ENCODE results near the gene BPGM. TPM values are rescaled to one million over a fixed set of nuclear protein-coding genes. Genes with fewer than 3 reads are reported as not detected.

The BPGM gene
- total and polyA plus RNA-seq, 5 donors from 2014 or later = 14.8 to 30.2 (median 27.0) TPM

DNA sequence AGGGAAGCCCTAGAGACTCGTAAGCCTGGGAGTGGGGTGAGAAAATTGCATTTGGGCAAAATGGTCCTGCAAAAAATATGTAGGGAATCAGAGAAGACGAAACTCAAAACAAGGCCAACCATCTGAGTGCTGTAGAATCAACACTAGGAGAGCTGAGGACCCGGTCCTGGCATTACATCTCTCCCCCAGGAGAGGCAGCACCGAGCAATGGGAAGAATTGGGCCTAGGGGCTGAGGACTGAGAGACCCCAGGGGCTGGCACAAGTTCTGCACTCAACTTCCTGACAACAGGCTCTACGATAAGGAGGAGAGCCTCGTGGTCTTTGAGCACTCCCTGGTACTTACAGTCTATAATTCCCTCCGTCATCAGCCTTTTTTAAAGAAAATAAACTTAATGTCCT, 47.6 kb downstream of the BPGM start:
- no peaks in the 10 kb centered on the region for H3K4me1 ChIP-seq (ENCODE audit: control insufficient read depth, insufficient read depth, low read length, poor library complexity, severe bottlenecking)
- H3K27me3 ChIP-seq (ENCODE audit: control insufficient read depth, insufficient read depth, low read length) = no peaks in the 10 kb centered on the region
- H3K27ac ChIP-seq (ENCODE audit: insufficient read depth, low read length, poor library complexity, severe bottlenecking) = no peak overlapping the region
- peaks cover 6% of the 10 kb centered on the region for H3K27me3 Mint-ChIP-seq
- no peaks in the 10 kb centered on the region for H3K36me3 ChIP-seq (ENCODE audit: control insufficient read depth, insufficient read depth, low read length)
- no peak overlapping the region for H3K4me3 ChIP-seq (ENCODE audit: low read depth, low read length)
- H3K36me3 Mint-ChIP-seq = no peaks in the 10 kb centered on the region
- H3K4me3 Mint-ChIP-seq = no peak overlapping the region
- no peak for ATAC-seq (ENCODE audit: low read depth in 2 of 2)
- H3K9me3 Mint-ChIP-seq = no peaks in the 10 kb centered on the region
- H3K9me3 ChIP-seq (ENCODE audit: control insufficient read depth in 2 of 2, low read length in 2 of 2) = no peaks in the 10 kb centered on the region
- no peak overlapping the region for H3K27ac Mint-ChIP-seq
- DNase-seq = no peak
- no peaks in the 10 kb centered on the region for H3K4me1 Mint-ChIP-seq

GRCh38 chr7:134694767-134695166, 48.1 kb downstream of the BPGM start:
- DNase-seq (no peak), ATAC-seq (ENCODE audit: low read depth in 2 of 2) (no peak)
- Histone ChIP-seq H3K36me3 (ENCODE audit: control insufficient read depth, insufficient read depth, low read length) (no peaks in the 10 kb centered on the region), H3K4me1 (ENCODE audit: control insufficient read depth, insufficient read depth, low read length, poor library complexity, severe bottlenecking) (no peaks in the 10 kb centered on the region), H3K27me3 (ENCODE audit: control insufficient read depth, insufficient read depth, low read length) (no peaks in the 10 kb centered on the region), H3K4me3 (ENCODE audit: low read depth, low read length) (no peak overlapping the region), H3K9me3 (ENCODE audit: control insufficient read depth in 2 of 2, low read length in 2 of 2) (no peaks in the 10 kb centered on the region), H3K27ac (ENCODE audit: insufficient read depth, low read length, poor library complexity, severe bottlenecking) (no peak overlapping the region)
- H3K27me3 Mint-ChIP-seq = peaks cover 6% of the 10 kb centered on the region
- no peaks in the 10 kb centered on the region for H3K9me3 Mint-ChIP-seq
- no peak overlapping the region for H3K27ac Mint-ChIP-seq
- H3K36me3 Mint-ChIP-seq = no peaks in the 10 kb centered on the region
- H3K4me1 Mint-ChIP-seq = no peaks in the 10 kb centered on the region
- no peak overlapping the region for H3K4me3 Mint-ChIP-seq

GRCh38 chr7:134695321-134695860, 48.7 kb downstream of the BPGM start:
- no peaks in the 10 kb centered on the region for H3K9me3 Mint-ChIP-seq
- ATAC-seq (ENCODE audit: low read depth in 2 of 2) = no peak

GRCh38 chr7:134696261-134696660, 49.6 kb downstream of the BPGM start:
- Histone ChIP-seq H3K9me3 (ENCODE audit: control insufficient read depth in 2 of 2, low read length in 2 of 2) (no peaks in the 10 kb centered on the region), H3K27me3 (ENCODE audit: control insufficient read depth, insufficient read depth, low read length) (no peaks in the 10 kb centered on the region), H3K27ac (ENCODE audit: insufficient read depth, low read length, poor library complexity, severe bottlenecking) (no peak overlapping the region), H3K4me1 (ENCODE audit: control insufficient read depth, insufficient read depth, low read length, poor library complexity, severe bottlenecking) (no peaks in the 10 kb centered on the region), H3K36me3 (ENCODE audit: control insufficient read depth, insufficient read depth, low read length) (no peaks in the 10 kb centered on the region), H3K4me3 (ENCODE audit: low read depth, low read length) (no peak overlapping the region)
- H3K4me3 Mint-ChIP-seq = no peak overlapping the region
- no peaks in the 10 kb centered on the region for H3K36me3 Mint-ChIP-seq
- no peak for ATAC-seq (ENCODE audit: low read depth in 2 of 2)
- no peaks in the 10 kb centered on the region for H3K4me1 Mint-ChIP-seq
- peaks cover 6% of the 10 kb centered on the region for H3K27me3 Mint-ChIP-seq
- H3K27ac Mint-ChIP-seq = no peak overlapping the region
- no peak for DNase-seq
- no peaks in the 10 kb centered on the region for H3K9me3 Mint-ChIP-seq

More at GRCh38 chr7:134695321-134695860, 48.7 kb downstream of the BPGM start:
- no peaks in the 10 kb centered on the region for H3K27me3 ChIP-seq (ENCODE audit: control insufficient read depth, insufficient read depth, low read length)
- Mint-ChIP-seq H3K27me3 (peaks cover 6% of the 10 kb centered on the region), H3K4me1 (no peaks in the 10 kb centered on the region), H3K4me3 (no peak overlapping the region), H3K36me3 (no peaks in the 10 kb centered on the region), H3K27ac (no peak overlapping the region)
- no peaks in the 10 kb centered on the region for H3K4me1 ChIP-seq (ENCODE audit: control insufficient read depth, insufficient read depth, low read length, poor library complexity, severe bottlenecking)
- no peak overlapping the region for H3K27ac ChIP-seq (ENCODE audit: insufficient read depth, low read length, poor library complexity, severe bottlenecking)
- H3K36me3 ChIP-seq (ENCODE audit: control insufficient read depth, insufficient read depth, low read length) = no peaks in the 10 kb centered on the region
- H3K9me3 ChIP-seq (ENCODE audit: control insufficient read depth in 2 of 2, low read length in 2 of 2) = no peaks in the 10 kb centered on the region
- no peak for DNase-seq
- no peak overlapping the region for H3K4me3 ChIP-seq (ENCODE audit: low read depth, low read length)

- no peak for ATAC-seq (ENCODE audit: low read depth in 2 of 2)
- Histone ChIP-seq H3K4me1 (ENCODE audit: control insufficient read depth, insufficient read depth, low read length, poor library complexity, severe bottlenecking) (no peaks in the 10 kb centered on the region), H3K4me3 (ENCODE audit: low read depth, low read length) (no peak overlapping the region), H3K9me3 (ENCODE audit: control insufficient read depth in 2 of 2, low read length in 2 of 2) (no peaks in the 10 kb centered on the region), H3K36me3 (ENCODE audit: control insufficient read depth, insufficient read depth, low read length) (no peaks in the 10 kb centered on the region), H3K27ac (ENCODE audit: insufficient read depth, low read length, poor library complexity, severe bottlenecking) (no peak overlapping the region), H3K27me3 (ENCODE audit: control insufficient read depth, insufficient read depth, low read length) (no peaks in the 10 kb centered on the region)
- no peak for DNase-seq
- H3K36me3 Mint-ChIP-seq = no peaks in the 10 kb centered on the region
- no peak overlapping the region for H3K27ac Mint-ChIP-seq
- H3K27me3 Mint-ChIP-seq = no peaks in the 10 kb centered on the region
- H3K4me3 Mint-ChIP-seq = no peak overlapping the region
- H3K4me1 Mint-ChIP-seq = no peaks in the 10 kb centered on the region
- no peaks in the 10 kb centered on the region for H3K9me3 Mint-ChIP-seq
Measured at GRCh38 chr7:134697205-134697886, 50.7 kb downstream of the BPGM start.

DNA sequence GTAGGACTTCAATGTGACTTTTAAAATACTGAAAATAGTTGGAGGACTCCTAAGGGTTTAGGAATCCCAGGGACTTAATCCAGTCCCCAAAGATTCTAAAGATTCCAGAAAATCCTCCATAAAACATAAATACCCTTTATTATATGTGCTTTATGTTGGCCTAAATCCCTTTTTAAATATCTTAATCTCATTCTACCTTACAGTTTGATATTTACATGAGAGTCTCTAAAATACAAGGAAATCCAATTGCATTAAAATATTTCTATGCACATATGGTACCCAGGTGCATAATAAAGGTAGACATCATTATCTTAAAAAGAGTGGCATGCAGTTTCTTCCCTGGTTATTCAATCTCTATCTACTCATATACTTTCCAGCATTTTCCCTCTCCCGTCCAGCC, 51.8 kb downstream of the BPGM start:
- H3K27me3 Mint-ChIP-seq = no peaks in the 10 kb centered on the region
- no peaks in the 10 kb centered on the region for H3K4me1 Mint-ChIP-seq
- no peaks in the 10 kb centered on the region for H3K36me3 ChIP-seq (ENCODE audit: control insufficient read depth, insufficient read depth, low read length)
- H3K9me3 Mint-ChIP-seq = no peaks in the 10 kb centered on the region
- H3K4me3 Mint-ChIP-seq = no peak overlapping the region
- no peaks in the 10 kb centered on the region for H3K9me3 ChIP-seq (ENCODE audit: control insufficient read depth in 2 of 2, low read length in 2 of 2)
- no peaks in the 10 kb centered on the region for H3K36me3 Mint-ChIP-seq
- no peak overlapping the region for H3K27ac Mint-ChIP-seq
- H3K27me3 ChIP-seq (ENCODE audit: control insufficient read depth, insufficient read depth, low read length) = no peaks in the 10 kb centered on the region
- ATAC-seq (ENCODE audit: low read depth in 2 of 2) (no peak), DNase-seq (no peak)
- H3K27ac ChIP-seq (ENCODE audit: insufficient read depth, low read length, poor library complexity, severe bottlenecking) = no peak overlapping the region
- no peaks in the 10 kb centered on the region for H3K4me1 ChIP-seq (ENCODE audit: control insufficient read depth, insufficient read depth, low read length, poor library complexity, severe bottlenecking)
- H3K4me3 ChIP-seq (ENCODE audit: low read depth, low read length) = no peak overlapping the region

DNA sequence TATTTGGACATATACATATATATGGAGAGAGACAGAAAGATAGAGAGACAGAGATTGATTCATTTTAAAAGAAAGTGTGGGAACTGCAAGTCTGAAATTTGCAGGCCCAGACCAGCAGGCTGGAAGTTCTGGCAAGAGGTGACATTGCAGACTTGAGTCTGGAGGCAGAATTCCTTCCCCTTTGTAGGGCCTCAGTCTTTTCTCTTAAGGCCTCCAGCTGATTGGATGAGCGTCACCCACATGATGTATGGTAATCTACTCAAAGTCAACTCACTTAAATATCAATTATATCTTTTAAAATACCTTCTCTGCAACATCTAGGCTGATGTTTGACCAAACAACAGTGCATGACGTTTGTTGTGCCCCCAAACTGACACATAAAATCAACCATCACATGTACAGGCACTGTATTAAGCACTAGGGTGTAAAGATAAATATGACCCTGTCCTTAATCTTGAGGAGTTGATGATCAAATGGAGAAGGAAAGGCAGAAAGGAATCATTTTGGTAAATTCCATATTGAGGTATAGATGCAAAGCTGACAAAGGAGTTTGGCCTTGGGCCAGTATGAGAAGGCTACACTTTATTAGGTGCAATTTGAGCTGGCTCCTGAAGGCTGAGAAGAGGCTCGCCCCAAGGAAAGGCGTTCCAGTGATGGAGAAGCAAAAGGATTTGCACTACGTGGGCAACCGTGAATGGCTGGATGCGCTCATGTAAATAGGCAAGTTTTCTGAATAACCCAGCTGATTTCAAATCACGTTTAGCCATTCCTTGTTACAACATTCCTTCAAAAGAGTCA, 52.6 kb downstream of the BPGM start:
- H3K4me3 ChIP-seq (ENCODE audit: low read depth, low read length) = no peak overlapping the region
- Mint-ChIP-seq H3K36me3 (no peaks in the 10 kb centered on the region), H3K27ac (no peak overlapping the region), H3K9me3 (no peaks in the 10 kb centered on the region), H3K4me3 (no peak overlapping the region), H3K4me1 (no peaks in the 10 kb centered on the region), H3K27me3 (peaks cover 5% of the 10 kb centered on the region)
- no peak overlapping the region for H3K27ac ChIP-seq (ENCODE audit: insufficient read depth, low read length, poor library complexity, severe bottlenecking)
- H3K27me3 ChIP-seq (ENCODE audit: control insufficient read depth, insufficient read depth, low read length) = no peaks in the 10 kb centered on the region
- H3K9me3 ChIP-seq (ENCODE audit: control insufficient read depth in 2 of 2, low read length in 2 of 2) = no peaks in the 10 kb centered on the region
- no peaks in the 10 kb centered on the region for H3K36me3 ChIP-seq (ENCODE audit: control insufficient read depth, insufficient read depth, low read length)
- DNase-seq (no peak), ATAC-seq (ENCODE audit: low read depth in 2 of 2) (no peak)
- no peaks in the 10 kb centered on the region for H3K4me1 ChIP-seq (ENCODE audit: control insufficient read depth, insufficient read depth, low read length, poor library complexity, severe bottlenecking)

All from CD4-positive, CD25-positive, alpha-beta regulatory T cell (primary cell).